GM12872 (cell line): ENCODE data around the gene PHLPP2.

Experiments used
- TF ChIP-seq, protein P1 (sequence below): IDR thresholded peaks from 3 replicates; pipeline ENCODE4 v1.5.1; 2011; ENCODE audit warnings: low read depth, mild to moderate bottlenecking, low read length, moderate library complexity; ENCODE audit not compliant: insufficient read depth

The PHLPP2 gene

GRCh38 chr16:71628810-71629209 lies 95.7 kb downstream of the PHLPP2 start:
- TF ChIP-seq, protein P1, sequence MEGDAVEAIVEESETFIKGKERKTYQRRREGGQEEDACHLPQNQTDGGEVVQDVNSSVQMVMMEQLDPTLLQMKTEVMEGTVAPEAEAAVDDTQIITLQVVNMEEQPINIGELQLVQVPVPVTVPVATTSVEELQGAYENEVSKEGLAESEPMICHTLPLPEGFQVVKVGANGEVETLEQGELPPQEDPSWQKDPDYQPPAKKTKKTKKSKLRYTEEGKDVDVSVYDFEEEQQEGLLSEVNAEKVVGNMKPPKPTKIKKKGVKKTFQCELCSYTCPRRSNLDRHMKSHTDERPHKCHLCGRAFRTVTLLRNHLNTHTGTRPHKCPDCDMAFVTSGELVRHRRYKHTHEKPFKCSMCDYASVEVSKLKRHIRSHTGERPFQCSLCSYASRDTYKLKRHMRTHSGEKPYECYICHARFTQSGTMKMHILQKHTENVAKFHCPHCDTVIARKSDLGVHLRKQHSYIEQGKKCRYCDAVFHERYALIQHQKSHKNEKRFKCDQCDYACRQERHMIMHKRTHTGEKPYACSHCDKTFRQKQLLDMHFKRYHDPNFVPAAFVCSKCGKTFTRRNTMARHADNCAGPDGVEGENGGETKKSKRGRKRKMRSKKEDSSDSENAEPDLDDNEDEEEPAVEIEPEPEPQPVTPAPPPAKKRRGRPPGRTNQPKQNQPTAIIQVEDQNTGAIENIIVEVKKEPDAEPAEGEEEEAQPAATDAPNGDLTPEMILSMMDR = no peak

DNA sequence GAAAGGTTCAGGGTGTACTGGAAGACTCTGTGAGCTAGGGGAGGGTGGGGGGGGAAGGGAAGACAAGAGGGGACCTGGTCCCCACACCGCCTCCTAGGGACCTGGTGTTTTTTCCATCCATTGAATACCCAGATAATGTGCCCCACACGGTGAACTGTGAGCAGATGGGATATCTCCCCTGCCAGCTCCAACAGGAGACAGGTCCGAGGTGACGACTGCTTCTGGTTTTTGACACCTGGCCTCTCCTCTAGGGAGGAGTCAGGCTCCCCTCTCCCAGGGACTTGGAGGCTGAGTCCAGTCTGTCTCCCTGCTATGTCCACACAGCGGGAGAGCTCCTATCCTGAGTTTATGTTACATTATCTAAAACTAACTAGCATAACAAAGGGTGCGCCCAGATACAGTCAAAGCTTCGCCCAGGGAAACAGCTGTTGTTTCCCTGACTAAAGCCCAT lies 96.7 kb downstream of the PHLPP2 start:
- TF ChIP-seq, protein P1 = no peak

DNA sequence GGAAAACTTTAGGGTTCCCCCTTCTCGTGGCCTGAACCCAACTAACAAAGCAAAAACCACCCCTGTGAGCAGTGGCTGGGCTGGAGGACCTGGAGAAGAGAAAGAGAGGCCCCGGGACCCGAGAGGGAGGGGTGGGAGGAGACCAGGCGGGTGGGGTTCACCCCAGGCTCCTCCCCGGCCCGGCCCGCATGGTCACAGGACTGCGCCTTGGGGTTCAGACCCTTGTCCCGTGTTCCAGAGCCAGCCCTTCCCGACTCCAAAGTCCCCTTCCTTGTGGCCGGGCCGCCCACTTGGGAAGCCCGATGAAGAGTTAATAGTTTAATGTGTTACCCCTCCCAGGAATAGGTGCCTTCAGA lies 97.7 kb downstream of the PHLPP2 start:
- TF ChIP-seq, protein P1 = no peak

- TF ChIP-seq, protein P1 = no peak
These were observed 98.3 kb downstream of the PHLPP2 start, which contains the start of gene MARVELD3 for GRCh38 chr16:71626018-71626857. TSS of gene MARVELD3 (plus strand) at chr16:71626184. CDS start at chr16:71626230, 46 bp downstream.

DNA sequence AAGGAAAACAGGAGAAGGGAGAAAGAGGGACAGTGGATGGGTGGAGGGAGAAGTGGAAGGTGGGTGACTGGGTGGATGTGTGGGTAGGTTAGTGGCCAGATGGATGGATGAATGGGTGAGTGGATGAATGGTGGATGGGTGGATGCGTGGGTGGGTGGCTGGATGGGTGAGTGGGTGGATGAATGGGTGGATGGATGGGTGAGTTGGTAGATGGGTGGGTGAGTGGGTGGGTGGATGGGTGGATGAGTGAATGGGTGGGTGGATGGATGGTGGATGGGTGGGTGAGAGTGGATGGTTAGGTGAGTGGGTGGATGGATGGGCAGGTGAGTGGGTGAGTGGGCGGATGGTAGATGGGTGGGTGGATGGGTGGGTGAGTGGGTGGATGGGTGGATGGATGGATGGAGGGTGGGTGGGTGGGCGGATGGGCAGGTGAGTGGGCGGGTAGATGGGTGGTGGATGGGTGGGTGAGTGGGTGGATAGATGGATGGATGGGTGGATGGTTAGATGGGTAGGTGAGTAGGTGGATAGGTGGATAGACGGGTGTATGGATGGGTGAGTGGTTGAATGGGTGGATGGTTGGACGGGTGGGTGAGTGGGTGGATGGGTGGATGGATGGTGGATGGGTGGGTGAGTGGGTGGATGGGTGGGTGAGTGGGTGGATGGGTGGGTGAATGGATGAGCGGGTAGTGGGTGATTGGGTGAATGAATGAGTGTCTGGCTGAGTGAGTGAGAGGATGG lies 99.2 kb downstream of the PHLPP2 start:
- TF ChIP-seq, protein P1 = no peak

- TF ChIP-seq, protein P1 = no peak
These were observed 100.9 kb downstream of the PHLPP2 start for GRCh38 chr16:71623597-71623996.

DNA sequence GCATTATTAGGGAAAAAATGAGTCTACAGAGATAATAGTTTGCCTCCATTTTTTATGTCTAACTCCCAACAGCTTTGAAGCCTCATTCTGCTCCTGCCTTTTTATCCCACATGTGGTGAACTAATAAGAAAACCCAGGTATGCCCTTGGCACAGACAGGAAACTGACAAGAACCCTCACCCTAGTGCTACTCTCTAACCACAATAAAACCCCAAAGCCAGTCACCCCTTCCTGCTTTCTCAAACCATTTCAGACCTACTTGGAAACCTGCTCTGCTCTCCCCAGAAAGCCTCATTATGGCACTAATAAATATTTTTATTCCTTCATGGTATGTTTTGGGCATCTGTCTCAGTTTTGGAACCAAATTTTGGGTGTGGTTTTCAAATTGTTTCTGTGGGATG lies 102.4 kb downstream of the PHLPP2 start:
- TF ChIP-seq, protein P1 = no peak
